ENCODE data around the gene TOMM40L. TPM values are rescaled to one million over a fixed set of nuclear protein-coding genes. Genes with fewer than 3 reads are reported as not detected.

The TOMM40L gene
- total RNA-seq, 4 donors from 2014 or later: 9.3 to 24.3 (median 14.0) TPM

GRCh38 chr1:161192476-161193465, 33.1 kb upstream of the TOMM40L start:
- H3K9me3 ChIP-seq: no peaks in the 10 kb centered on the region
- 16 to 36% methylated on average over 5 to 6 of the region's 15 CpGs for WGBS, 2 donors (ENCODE audit: low coverage in 1 of 2)
- peaks cover 0 to 19% of the 10 kb centered on the region in 2 donors for H3K36me3 ChIP-seq
- H3K27ac ChIP-seq: peak overlapping the region in 2 of 4 donors; percentile 1 to 32
- peaks cover 0 to 59% (median 14%) of the 10 kb centered on the region in 3 donors for H3K4me1 ChIP-seq
- H3K4me3 ChIP-seq: no peak overlapping the region
- ATAC-seq: peak; percentile 69
- H3K27me3 ChIP-seq: peaks cover 4% of the 10 kb centered on the region
- TF ChIP-seq POLR2A (IDR thresholded peaks at IDR 0.05): peak in 1 of 2 donors; percentile 10
- TF ChIP-seq EP300 (IDR thresholded peaks at IDR 0.05): no peak
- peak in 3 of 4 experiments; percentile 73 to 86 (median 79) for TF ChIP-seq CTCF (IDR thresholded peaks at IDR 0.05)
- peak; percentile 37 for TF ChIP-seq POLR2AphosphoS5 (IDR thresholded peaks at IDR 0.05)

DNA sequence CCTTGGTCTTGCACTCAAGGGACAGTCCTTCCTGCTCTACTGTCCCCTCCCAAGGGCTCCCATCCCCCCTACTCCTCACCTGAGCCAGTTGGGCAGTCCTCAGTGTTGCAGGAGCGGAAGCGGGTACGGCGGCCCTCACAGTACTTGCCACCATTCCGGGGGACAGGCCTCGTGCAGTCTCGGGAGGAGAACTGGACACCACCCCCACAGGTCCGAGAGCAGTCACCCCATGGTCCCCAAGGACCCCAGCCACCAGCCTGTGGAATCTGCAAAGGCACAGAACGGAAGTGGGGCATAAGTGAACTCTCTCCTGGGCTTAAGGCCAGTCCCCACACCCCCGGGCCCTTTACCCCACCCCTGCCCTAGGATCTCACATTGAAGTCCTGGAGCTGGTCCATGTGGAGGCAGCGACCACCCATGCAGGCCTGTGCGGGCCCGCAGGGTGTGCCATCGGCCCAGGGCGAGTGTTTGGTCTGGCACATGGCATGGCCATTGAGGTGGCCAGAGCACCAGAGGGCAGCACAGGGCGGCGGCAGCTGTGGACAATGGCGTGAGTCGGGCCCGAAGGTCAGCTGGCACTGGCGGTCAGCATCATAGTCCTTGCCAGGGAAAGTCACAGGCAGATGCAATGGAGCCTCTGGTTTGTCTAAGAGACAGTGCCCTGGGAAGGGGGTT, 32.2 kb upstream of the TOMM40L start:
- no peaks in the 10 kb centered on the region for H3K9me3 ChIP-seq
- H3K36me3 ChIP-seq: peaks cover 0 to 19% of the 10 kb centered on the region in 2 donors
- TF ChIP-seq CTCF (IDR thresholded peaks at IDR 0.05) (peak in 1 of 4 experiments; percentile 30), POLR2A (IDR thresholded peaks at IDR 0.05) (no peak), EP300 (IDR thresholded peaks at IDR 0.05) (no peak), POLR2AphosphoS5 (IDR thresholded peaks at IDR 0.05) (no peak)
- peak overlapping the region in 1 of 2 donors; percentile 10 for H3K4me3 ChIP-seq
- H3K27ac ChIP-seq: peak overlapping the region in 2 of 4 donors; percentile 14 to 30
- ATAC-seq: no peak
- peaks cover 0 to 68% (median 20%) of the 10 kb centered on the region in 3 donors for H3K4me1 ChIP-seq
- H3K27me3 ChIP-seq: peaks cover 4% of the 10 kb centered on the region
- WGBS, 2 donors (ENCODE audit: low coverage in 1 of 2): 69% methylated on average over 4 of the region's 21 CpGs; no CpG with 5 or more reads in 1 of the 2 donors

DNA sequence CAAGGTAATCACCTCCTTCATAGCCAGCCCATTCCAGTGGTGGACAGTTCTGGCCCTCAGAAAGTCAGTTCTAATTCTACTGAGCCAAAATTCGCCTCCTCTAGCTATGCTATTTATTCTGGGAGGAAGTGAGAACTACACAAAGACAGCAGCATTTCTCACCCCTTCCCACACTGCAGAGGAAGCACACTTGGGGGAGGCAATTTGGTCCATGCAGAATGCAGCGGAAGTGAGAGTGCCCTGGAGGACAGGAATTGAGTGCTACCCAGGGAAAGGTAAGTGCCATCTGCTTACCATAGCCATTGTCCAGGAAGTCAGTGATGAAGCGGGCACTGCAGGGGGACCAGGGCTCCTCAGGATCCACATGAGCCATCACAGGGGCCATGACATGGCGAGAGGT, 30.7 kb upstream of the TOMM40L start:
- peaks cover 0 to 83% (median 34%) of the 10 kb centered on the region in 3 donors for H3K4me1 ChIP-seq
- H3K36me3 ChIP-seq: peaks cover 0 to 19% of the 10 kb centered on the region in 2 donors
- WGBS, 2 donors (ENCODE audit: low coverage in 1 of 2): 80 to 100% methylated on average over 1 to 2 of the region's 4 CpGs
- TF ChIP-seq POLR2AphosphoS5 (IDR thresholded peaks at IDR 0.05) (no peak), EP300 (IDR thresholded peaks at IDR 0.05) (no peak), CTCF (IDR thresholded peaks at IDR 0.05) (no peak), POLR2A (IDR thresholded peaks at IDR 0.05) (no peak)
- no peaks in the 10 kb centered on the region for H3K9me3 ChIP-seq
- peaks cover 4% of the 10 kb centered on the region for H3K27me3 ChIP-seq
- H3K27ac ChIP-seq: peak overlapping the region in 1 of 4 donors; percentile 3
- no peak for ATAC-seq
- peak overlapping the region in 1 of 2 donors; percentile 50 for H3K4me3 ChIP-seq

DNA sequence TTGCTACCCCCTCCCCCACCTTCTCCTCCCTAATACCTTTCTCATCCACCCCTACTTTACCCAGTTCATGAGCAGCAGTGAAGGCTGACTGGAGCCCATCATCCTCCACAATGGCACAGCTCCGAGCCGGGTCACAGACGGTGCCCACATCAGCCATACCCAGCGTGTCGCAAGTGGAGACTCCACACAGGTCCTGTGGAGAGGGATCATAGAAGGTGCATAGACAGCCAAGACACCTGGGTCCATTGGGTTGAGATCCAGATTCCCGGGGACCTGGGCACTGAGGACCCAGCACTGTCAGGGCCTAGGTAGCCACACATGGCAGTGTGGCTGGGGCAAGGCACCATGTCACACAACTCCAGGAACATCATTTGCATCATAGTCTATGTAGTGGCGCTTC, 29.7 kb upstream of the TOMM40L start:
- H3K4me3 ChIP-seq: peak overlapping the region in 1 of 2 donors; percentile 50
- TF ChIP-seq POLR2A (IDR thresholded peaks at IDR 0.05): no peak
- H3K27me3 ChIP-seq: no peaks in the 10 kb centered on the region
- no peaks in the 10 kb centered on the region for H3K9me3 ChIP-seq
- peaks cover 0 to 89% (median 42%) of the 10 kb centered on the region in 3 donors for H3K4me1 ChIP-seq
- peak overlapping the region in 3 of 4 donors; percentile 94 to 96 (median 96) for H3K27ac ChIP-seq
- 89 to 100% methylated on average over 1 to 4 of the region's 7 CpGs for WGBS, 2 donors (ENCODE audit: low coverage in 1 of 2)
- ATAC-seq: no peak
- peaks cover 0 to 14% of the 10 kb centered on the region in 2 donors for H3K36me3 ChIP-seq

Measured in gastroesophageal sphincter (tissue), 4 donors.